ENCODE results near the gene OSGIN1.

Gene OSGIN1

GRCh38 chr16:83958137-83958845 lies 5.3 kb downstream of the OSGIN1 start:
- no peak for DNase-seq (ENCODE audit: low read depth)

GRCh38 chr16:83958846-83959565 lies 6.0 kb downstream of the OSGIN1 start:
- DNase-seq (ENCODE audit: low read depth): no peak
- H3K4me3 ChIP-seq (ENCODE audit: low read depth, low read length): no peak overlapping the region
- TF ChIP-seq CTCF (IDR thresholded peaks at IDR 0.05; ENCODE audit: low read depth, low read length) (no peak), MAX (IDR thresholded peaks at IDR 0.05; ENCODE audit: low read depth, low read length) (no peak), MYC (IDR thresholded peaks at IDR 0.05; ENCODE audit: low read depth, low read length) (no peak), POLR2A (IDR thresholded peaks at IDR 0.05; ENCODE audit: extremely low read depth, insufficient read length) (no peak)

More at GRCh38 chr16:83958137-83958845, 5.3 kb downstream of the OSGIN1 start:
- H3K4me3 ChIP-seq (ENCODE audit: low read depth, low read length): no peak overlapping the region
- TF ChIP-seq CTCF (IDR thresholded peaks at IDR 0.05; ENCODE audit: low read depth, low read length) (no peak), POLR2A (IDR thresholded peaks at IDR 0.05; ENCODE audit: extremely low read depth, insufficient read length) (no peak), MAX (IDR thresholded peaks at IDR 0.05; ENCODE audit: low read depth, low read length) (no peak), MYC (IDR thresholded peaks at IDR 0.05; ENCODE audit: low read depth, low read length) (no peak)

DNA sequence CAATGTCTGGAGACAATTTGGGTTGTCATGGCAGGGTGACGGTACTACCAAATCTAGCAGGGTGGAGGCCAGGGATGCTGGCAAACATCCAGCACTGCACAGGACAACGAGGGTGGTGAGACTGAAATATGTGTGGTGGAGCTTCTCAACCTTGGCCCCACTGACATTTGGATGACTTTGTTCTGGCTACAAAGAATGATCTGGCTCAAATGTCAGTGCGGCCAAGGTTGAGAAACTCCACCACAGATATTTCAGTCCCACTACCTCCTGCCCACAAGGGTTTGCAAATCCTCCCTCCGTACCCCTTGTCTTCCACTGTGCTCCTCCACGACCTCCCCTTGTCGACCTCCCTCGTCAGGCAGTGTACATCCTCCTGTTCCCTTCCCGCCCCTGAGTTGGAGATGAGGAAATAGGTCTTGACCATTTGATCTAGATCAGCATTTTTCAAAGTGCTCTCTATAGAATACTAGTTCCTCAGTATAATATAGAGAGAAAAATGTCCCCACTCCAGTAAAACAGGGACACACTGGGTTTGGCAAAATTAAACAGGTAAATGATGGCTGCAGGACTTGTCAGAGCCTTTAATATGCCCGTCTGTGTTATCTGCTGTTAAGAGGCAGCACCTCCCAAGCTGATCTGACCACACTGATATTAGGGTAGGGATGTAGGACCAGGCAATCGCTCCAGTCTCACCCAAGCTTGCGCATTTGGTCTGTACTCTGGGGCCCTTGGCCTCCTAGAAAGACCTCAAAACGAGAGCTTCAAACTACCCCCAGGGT lies 6.8 kb downstream of the OSGIN1 start:
- no peak for DNase-seq (ENCODE audit: low read depth)
- TF ChIP-seq POLR2A (IDR thresholded peaks at IDR 0.05; ENCODE audit: extremely low read depth, insufficient read length): no peak
- TF ChIP-seq MAX (IDR thresholded peaks at IDR 0.05; ENCODE audit: low read depth, low read length): no peak
- no peak for TF ChIP-seq MYC (IDR thresholded peaks at IDR 0.05; ENCODE audit: low read depth, low read length)
- no peak for TF ChIP-seq CTCF (IDR thresholded peaks at IDR 0.05; ENCODE audit: low read depth, low read length)
- no peak overlapping the region for H3K4me3 ChIP-seq (ENCODE audit: low read depth, low read length)

DNA sequence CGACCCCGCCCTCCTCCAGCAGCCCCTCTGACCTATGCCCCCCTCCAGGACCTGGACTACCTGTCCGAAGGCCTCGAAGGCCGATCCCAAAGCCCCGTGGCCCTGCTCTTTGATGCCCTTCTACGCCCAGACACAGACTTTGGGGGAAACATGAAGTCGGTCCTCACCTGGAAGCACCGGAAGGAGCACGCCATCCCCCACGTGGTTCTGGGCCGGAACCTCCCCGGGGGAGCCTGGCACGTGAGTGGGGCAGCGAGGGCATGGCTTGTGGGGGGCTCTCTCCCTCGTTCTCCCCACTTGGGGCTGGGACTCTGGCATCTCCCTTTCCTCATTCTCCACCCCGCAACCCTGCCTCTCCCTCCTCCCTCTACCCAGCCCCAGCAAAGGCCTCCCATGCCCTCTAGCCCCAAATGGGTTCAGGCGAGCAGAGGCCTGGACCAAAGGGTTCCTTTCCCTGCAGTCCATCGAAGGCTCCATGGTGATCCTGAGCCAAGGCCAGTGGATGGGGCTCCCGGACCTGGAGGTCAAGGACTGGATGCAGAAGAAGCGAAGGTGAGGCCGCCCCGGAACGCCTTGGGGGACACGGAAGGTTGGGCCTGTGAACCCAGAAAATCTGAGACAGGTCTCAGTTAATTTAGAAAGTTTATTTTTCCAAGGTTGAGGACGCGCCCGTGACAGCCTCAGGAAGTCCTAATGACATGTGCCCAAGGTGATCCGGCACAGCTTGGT lies 7.6 kb downstream of the OSGIN1 start:
- no peak for TF ChIP-seq MAX (IDR thresholded peaks at IDR 0.05; ENCODE audit: low read depth, low read length)
- TF ChIP-seq CTCF (IDR thresholded peaks at IDR 0.05; ENCODE audit: low read depth, low read length): no peak
- TF ChIP-seq MYC (IDR thresholded peaks at IDR 0.05; ENCODE audit: low read depth, low read length): no peak
- no peak for TF ChIP-seq POLR2A (IDR thresholded peaks at IDR 0.05; ENCODE audit: extremely low read depth, insufficient read length)
- no peak overlapping the region for H3K4me3 ChIP-seq (ENCODE audit: low read depth, low read length)
- DNase-seq (ENCODE audit: low read depth): no peak

DNA sequence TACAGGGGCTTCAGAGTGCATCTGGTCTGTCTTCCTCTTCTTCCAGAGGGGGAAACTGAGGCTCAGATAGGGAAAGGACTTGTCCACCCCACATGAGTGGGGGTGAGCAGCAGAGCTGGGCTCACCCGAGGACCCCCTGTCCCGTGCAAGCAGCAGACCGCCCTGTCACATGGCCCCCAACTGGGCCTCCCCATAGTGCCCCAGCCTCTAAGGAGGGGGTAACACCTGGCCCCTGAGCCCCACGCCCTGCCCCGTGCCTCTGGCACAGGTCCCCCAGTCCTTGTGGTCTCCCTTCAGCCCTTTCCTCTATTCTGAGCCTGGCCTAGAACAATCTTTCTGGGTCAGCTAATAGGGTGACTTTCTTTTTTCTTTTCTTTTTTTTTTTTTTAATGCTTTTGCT lies 8.6 kb downstream of the OSGIN1 start:
- no peak for DNase-seq (ENCODE audit: low read depth)
- TF ChIP-seq POLR2A (IDR thresholded peaks at IDR 0.05; ENCODE audit: extremely low read depth, insufficient read length) (no peak), MYC (IDR thresholded peaks at IDR 0.05; ENCODE audit: low read depth, low read length) (no peak), CTCF (IDR thresholded peaks at IDR 0.05; ENCODE audit: low read depth, low read length) (no peak), MAX (IDR thresholded peaks at IDR 0.05; ENCODE audit: low read depth, low read length) (no peak)

More for the DNA sequence above, 8.6 kb downstream of the OSGIN1 start:
- H3K4me3 ChIP-seq (ENCODE audit: low read depth, low read length): no peak overlapping the region
